A549 treated with AZD9567 at 1 μM for 4 hours (cell line): ENCODE results near the gene TMED7. TPM values are rescaled to one million over a fixed set of nuclear protein-coding genes. Genes with fewer than 3 reads are reported as not detected.

Experiments used
- total RNA-seq: library from RNA; stranded (reverse); fragments of 200-300 nt; extraction: Qiagen RNA extraction; gene quantifications from 5 replicates; pipeline ENCODE4 v1.2.3, GENCODE V29; 2022; ENCODE audit not compliant: insufficient read depth

Gene TMED7
- total RNA-seq, result 45.3 to 54.1 TPM (median 52.1 TPM) in 5 replicates

DNA sequence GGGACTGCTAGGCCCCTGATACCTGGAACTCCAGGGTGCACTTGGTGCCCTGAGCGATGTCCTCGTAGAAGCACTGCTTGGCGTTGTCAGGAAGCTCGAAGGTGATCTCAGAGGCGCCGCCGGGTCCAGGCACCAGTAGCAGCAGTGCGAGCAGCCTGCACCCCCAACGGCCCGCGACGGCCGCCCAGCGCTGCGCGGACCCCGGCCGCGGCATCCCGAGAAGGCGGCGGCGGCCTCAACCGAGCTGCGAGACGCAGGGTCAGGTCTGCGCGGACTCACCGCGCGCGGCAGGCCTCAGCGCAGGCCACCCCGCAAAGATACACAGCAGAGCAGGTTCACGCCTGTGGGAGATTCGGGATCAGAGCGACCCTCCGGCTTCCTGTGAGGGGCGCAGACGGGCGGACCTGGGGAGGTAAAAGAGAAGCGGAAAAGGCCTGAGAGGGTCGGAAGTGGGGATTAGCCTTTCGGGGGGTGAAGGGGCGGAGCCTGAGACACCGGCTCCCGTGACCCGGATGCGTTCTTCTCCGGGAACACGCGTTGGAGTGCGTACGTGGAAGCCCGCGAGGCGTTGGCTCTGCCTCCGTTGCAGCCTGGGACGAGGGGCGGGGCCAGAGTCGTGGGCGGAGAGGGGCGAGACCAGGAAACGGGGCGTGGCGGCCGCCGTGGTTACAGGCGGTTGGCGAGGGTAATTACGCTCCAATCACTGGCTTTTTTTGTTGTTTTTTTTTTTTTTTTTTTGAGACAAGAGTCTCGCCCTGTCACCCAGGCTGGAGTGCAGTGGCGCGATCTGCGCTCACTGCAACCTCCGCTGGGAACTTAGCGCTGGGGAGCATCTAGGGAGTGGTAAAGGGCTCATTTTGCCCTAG, at the start of gene TMED7:
Gene TMED7 (minus strand): TSS at position 458 of the 866 bp plus-strand sequence. CDS start 244 bp downstream, at position 214.

GRCh38 chr5:115601701-115602590, 23.9 kb downstream of the TMED7 start, which contains the start of gene TICAM2:
Gene TICAM2 (minus strand): TSS chr5:115602479. CDS start chr5:115581256, 21,223 bp downstream.

Other genes starting within 250 kb of the TMED7 start
- 6.3 to 8.1 TPM (median 7.6 TPM) in 5 replicates for gene FEM1C, start 81.3 kb downstream of the TMED7 start, total RNA-seq
- gene TICAM2, start 23.6 kb downstream of the TMED7 start, total RNA-seq, result 0.38 to 1.1 TPM (median 0.71 TPM) in 4 of 5 replicates, not detected in the other
- not detected in 5 replicates for gene CDO1, start 190.6 kb upstream of the TMED7 start, total RNA-seq
- gene ATG12, start 215.5 kb upstream of the TMED7 start, total RNA-seq, result 50.6 to 56.0 TPM (median 51.7 TPM) in 5 replicates
- 50.3 to 83.3 TPM (median 71.4 TPM) in 5 replicates for gene AP3S1, start 215.9 kb upstream of the TMED7 start, total RNA-seq